ENCODE results near the gene SMIM17.
A peak's percentile ranks its signal among the peaks of the same experiment; 100 is the strongest.

The SMIM17 gene

GRCh38 chr19:56642711-56643459 lies at the start of gene SMIM17:
Gene SMIM17 (plus strand): TSS chr19:56643159. CDS start chr19:56645668, 2,509 bp downstream.
- FAIRE-seq (no peak), DNase-seq (ENCODE audit: insufficient read length, low spot score) (no peak)
- TF ChIP-seq, protein P1, sequence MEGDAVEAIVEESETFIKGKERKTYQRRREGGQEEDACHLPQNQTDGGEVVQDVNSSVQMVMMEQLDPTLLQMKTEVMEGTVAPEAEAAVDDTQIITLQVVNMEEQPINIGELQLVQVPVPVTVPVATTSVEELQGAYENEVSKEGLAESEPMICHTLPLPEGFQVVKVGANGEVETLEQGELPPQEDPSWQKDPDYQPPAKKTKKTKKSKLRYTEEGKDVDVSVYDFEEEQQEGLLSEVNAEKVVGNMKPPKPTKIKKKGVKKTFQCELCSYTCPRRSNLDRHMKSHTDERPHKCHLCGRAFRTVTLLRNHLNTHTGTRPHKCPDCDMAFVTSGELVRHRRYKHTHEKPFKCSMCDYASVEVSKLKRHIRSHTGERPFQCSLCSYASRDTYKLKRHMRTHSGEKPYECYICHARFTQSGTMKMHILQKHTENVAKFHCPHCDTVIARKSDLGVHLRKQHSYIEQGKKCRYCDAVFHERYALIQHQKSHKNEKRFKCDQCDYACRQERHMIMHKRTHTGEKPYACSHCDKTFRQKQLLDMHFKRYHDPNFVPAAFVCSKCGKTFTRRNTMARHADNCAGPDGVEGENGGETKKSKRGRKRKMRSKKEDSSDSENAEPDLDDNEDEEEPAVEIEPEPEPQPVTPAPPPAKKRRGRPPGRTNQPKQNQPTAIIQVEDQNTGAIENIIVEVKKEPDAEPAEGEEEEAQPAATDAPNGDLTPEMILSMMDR (IDR thresholded peaks at IDR 0.05; ENCODE audit: insufficient read depth, missing control alignments) = no peak

DNA sequence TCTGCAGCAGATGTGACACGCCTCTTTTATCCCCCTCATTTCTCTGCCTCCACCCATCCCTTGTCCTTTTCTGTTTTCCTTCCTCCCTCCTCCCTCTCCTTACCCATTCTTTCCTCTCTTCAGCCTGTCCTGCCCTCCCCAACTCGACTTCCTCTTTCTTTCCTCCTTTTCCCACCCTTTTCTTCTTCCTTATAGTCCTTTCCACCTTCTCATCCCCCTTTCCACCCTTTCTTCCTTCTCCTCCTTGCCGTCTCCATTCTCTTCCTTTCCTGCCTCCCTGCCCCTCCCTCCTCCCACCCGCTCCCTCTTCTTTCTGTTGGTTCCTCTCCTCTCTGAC lies 48.5 kb upstream of the SMIM17 start:
- FAIRE-seq (no peak), DNase-seq (ENCODE audit: insufficient read length, low spot score) (no peak)
- TF ChIP-seq, protein P1 (IDR thresholded peaks at IDR 0.05; ENCODE audit: insufficient read depth, missing control alignments) = no peak

DNA sequence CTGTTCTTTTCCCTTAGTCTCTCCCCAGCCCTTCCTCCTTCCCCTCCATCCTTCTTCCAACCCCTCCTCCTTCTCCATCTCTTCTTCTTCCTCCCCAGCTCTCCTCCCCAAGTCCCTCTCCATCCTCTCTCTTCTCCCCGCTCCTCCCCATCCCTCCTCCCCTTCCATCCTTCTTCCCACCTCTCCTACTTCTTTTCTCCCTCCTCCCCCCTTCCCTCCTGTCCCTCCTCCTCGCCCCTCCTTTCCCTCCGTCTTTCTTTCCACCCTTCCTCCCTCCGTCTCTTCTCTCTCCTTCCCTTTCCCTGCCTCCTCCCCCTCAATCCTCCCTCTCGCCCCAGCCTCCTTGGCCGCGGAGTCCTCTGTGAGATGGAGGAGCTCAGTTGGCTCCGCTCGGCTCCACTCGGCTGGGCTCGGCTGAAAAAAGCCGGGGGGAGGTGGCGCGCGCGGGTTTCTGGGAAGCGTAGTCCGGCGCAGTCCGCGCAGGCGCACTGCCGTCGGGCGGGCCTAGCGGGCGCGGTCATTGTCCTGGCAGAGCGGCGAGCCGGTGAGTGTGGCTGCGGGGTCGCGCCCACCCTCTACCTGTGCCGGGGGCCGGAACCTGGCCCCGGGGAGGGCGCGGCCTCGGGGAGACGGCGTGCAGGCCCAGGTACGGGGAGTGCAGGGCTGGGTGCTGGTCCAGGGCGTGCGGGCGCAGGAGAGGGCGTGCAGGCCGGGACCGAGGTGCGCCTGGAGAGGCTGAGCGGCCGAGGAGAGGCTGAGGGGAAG lies 48.0 kb upstream of the SMIM17 start, which contains the start of gene ZNF71:
ZNF71 (plus strand) TSS at position 520 of the 765 bp plus-strand sequence. CDS start 6,257 bp downstream, outside the sequence.
- TF ChIP-seq, protein P1 (IDR thresholded peaks at IDR 0.05; ENCODE audit: insufficient read depth, missing control alignments) = no peak
- DNase-seq (ENCODE audit: insufficient read length, low spot score) (peak; percentile 92), FAIRE-seq (no peak)

DNA sequence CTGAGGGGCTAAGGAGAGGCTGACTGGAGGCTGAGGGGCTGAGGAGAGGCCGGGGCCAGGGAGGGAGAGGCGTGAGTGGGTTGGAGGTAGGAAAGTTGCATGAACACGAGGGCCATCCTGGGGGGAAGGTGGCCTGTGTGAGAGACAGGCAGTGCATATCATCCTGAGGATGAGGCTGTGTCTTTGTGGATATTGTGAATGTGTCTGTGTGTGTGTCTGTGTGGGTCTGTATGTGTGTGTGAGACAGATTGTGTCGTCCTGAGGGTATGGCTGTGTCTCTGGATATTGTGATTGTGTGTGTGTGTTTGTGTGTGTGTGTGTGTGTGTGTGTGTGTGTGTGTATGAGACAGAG lies 47.4 kb upstream of the SMIM17 start:
- TF ChIP-seq, protein P1 (IDR thresholded peaks at IDR 0.05; ENCODE audit: insufficient read depth, missing control alignments) = no peak
- DNase-seq (ENCODE audit: insufficient read length, low spot score) = no peak
- no peak for FAIRE-seq

GRCh38 chr19:56596676-56597075 lies 46.3 kb upstream of the SMIM17 start:
- FAIRE-seq (no peak), DNase-seq (ENCODE audit: insufficient read length, low spot score) (no peak)
- TF ChIP-seq, protein P1 (IDR thresholded peaks at IDR 0.05; ENCODE audit: insufficient read depth, missing control alignments) = no peak

DNA sequence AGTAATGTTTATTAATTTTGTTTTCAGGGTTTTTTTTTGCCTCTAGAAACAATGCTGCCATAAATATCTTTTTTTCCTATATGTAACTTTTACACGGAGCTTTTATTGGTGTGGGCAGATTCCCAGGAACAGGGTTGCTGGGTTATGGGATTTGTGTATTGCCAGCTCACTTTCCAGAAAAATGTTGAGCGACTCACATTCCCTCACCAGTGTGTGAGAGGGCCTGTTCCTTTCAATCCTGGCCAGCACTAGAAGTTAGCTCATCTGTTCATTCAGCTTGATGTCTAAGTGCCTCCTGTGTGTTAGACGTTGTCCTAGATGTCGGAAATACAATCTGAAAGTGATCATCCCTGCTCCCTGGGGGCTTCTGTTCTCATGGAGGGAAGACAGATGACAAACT lies 45.3 kb upstream of the SMIM17 start:
- TF ChIP-seq, protein P1 (IDR thresholded peaks at IDR 0.05; ENCODE audit: insufficient read depth, missing control alignments) = no peak
- no peak for DNase-seq (ENCODE audit: insufficient read length, low spot score)
- no peak for FAIRE-seq

DNA sequence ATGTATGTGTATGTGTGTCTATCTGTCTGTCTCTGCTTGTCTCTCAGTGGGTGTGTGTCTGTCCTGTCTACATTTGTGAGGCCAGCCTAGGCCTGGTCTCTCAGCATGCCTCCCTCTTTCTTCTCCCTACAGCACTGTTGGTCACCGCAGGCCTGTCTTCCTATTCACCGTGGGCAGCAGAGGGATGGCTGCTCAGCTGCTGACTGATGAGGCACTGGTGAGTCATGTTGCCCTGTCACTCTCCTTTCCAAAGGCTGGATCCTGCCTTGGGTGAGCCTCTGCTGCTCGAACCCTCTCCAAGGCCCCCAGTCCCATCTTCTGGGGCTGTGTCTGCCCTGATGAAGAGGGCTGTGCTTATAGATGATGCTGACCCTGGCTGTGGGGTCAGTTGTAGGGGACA lies 41.6 kb upstream of the SMIM17 start:
- DNase-seq (ENCODE audit: insufficient read length, low spot score) = no peak
- TF ChIP-seq, protein P1 (IDR thresholded peaks at IDR 0.05; ENCODE audit: insufficient read depth, missing control alignments) = no peak
- no peak for FAIRE-seq

All from D721Med (cell line).